ENCODE measurements around the gene MAN1C1.

DNA sequence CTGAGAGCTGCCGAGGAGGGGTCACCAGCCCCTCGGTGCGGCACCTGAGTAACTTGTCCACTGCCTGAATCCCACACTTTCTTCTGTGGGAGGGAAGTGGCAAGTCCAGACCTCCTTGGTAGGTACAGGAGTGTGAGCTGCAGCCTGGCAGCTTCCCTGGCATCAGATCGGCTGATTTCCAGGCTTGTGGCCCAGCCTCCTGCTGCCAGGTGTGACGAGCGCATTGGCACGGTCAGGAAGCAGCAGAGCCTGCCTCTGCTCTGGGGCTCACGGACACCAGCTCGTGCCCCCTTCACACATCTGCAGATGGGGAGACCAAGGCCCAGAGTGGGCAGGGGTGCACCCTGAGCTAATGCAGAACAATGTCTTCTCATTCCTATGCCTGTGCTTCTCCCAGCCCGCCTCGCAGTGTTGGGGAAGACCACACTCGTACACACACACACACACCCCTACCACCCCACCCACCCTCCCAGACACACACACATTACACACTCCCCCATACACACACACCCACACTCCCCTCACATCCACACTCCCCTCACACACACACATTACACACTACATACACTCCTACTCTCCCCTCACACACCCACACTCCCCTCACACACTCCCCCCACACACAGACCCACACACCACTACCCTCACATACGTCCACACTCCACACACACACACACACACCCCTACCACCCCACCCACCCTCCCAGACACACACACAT lies 150.3 kb downstream of the MAN1C1 start:
- TF ChIP-seq, protein P1, sequence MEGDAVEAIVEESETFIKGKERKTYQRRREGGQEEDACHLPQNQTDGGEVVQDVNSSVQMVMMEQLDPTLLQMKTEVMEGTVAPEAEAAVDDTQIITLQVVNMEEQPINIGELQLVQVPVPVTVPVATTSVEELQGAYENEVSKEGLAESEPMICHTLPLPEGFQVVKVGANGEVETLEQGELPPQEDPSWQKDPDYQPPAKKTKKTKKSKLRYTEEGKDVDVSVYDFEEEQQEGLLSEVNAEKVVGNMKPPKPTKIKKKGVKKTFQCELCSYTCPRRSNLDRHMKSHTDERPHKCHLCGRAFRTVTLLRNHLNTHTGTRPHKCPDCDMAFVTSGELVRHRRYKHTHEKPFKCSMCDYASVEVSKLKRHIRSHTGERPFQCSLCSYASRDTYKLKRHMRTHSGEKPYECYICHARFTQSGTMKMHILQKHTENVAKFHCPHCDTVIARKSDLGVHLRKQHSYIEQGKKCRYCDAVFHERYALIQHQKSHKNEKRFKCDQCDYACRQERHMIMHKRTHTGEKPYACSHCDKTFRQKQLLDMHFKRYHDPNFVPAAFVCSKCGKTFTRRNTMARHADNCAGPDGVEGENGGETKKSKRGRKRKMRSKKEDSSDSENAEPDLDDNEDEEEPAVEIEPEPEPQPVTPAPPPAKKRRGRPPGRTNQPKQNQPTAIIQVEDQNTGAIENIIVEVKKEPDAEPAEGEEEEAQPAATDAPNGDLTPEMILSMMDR (IDR thresholded peaks at IDR 0.05), result no peak
- TF ChIP-seq, protein P2, sequence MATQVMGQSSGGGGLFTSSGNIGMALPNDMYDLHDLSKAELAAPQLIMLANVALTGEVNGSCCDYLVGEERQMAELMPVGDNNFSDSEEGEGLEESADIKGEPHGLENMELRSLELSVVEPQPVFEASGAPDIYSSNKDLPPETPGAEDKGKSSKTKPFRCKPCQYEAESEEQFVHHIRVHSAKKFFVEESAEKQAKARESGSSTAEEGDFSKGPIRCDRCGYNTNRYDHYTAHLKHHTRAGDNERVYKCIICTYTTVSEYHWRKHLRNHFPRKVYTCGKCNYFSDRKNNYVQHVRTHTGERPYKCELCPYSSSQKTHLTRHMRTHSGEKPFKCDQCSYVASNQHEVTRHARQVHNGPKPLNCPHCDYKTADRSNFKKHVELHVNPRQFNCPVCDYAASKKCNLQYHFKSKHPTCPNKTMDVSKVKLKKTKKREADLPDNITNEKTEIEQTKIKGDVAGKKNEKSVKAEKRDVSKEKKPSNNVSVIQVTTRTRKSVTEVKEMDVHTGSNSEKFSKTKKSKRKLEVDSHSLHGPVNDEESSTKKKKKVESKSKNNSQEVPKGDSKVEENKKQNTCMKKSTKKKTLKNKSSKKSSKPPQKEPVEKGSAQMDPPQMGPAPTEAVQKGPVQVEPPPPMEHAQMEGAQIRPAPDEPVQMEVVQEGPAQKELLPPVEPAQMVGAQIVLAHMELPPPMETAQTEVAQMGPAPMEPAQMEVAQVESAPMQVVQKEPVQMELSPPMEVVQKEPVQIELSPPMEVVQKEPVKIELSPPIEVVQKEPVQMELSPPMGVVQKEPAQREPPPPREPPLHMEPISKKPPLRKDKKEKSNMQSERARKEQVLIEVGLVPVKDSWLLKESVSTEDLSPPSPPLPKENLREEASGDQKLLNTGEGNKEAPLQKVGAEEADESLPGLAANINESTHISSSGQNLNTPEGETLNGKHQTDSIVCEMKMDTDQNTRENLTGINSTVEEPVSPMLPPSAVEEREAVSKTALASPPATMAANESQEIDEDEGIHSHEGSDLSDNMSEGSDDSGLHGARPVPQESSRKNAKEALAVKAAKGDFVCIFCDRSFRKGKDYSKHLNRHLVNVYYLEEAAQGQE (IDR thresholded peaks at IDR 0.05; ENCODE audit: insufficient read depth in 1 of 2, low read depth in 2 of 2, low read length in 1 of 2), result no peak
- TF ChIP-seq SIN3A (IDR thresholded peaks at IDR 0.05; ENCODE audit: borderline replicate concordance, insufficient read depth, low read depth, low read length) (no peak), POLR2AphosphoS5 (IDR thresholded peaks at IDR 0.05; ENCODE audit: low read depth, low read length) (no peak), TCF7L2 (IDR thresholded peaks at IDR 0.05; ENCODE audit: low read depth, low read length) (no peak)
